Esophagus muscularis mucosa (tissue), 4 donors: ENCODE measurements around the gene NOP56. TPM values are rescaled to one million over a fixed set of nuclear protein-coding genes. Genes with fewer than 3 reads are reported as not detected.

Source experiments
- DNase-seq: peaks from one replicate; pipeline ENCODE4 v3.0.0-alpha.2; 2017; ENCODE audit errors: extremely low spot score
- H3K27ac ChIP-seq, 4 donors: fragments of 200-600 bp; sonication (generic); replicated peaks in 1 of 4; 1 replicate in 3 of 4; 2 replicates in 1 of 4; pipeline ENCODE4 v1.5.1; 2016 to 2019; ENCODE audit warnings: mild to moderate bottlenecking in 1 of 4
- H3K27me3 ChIP-seq, 4 donors: fragments of 200-600 bp; sonication (generic); one replicate each; pipeline versions ENCODE4 v1.5.1 to v1.6.0; 2016 to 2019
- H3K36me3 ChIP-seq, 4 donors: fragments of 200-600 bp; sonication (generic); one replicate each; pipeline ENCODE4 v1.5.1; 2016 to 2019
- H3K4me1 ChIP-seq, 4 donors: fragments of 200-600 bp; sonication (generic); one replicate each; pipeline ENCODE4 v1.5.1; 2016 to 2019
- H3K4me3 ChIP-seq, 4 donors: fragments of 200-600 bp; sonication (generic); 1 replicate in 2 of 4; 2 replicates in 2 of 4; pipeline ENCODE4 v1.5.1; 2016 to 2019; ENCODE audit warnings: mild to moderate bottlenecking in 4 of 4, moderate library complexity in 1 of 4
- H3K9me3 ChIP-seq, 4 donors: fragments of 200-600 bp; sonication (generic); 1 replicate in 3 of 4; 2 replicates in 1 of 4; pipeline ENCODE4 v1.5.1; 2016 to 2019
- EP300 ChIP-seq: sonication (generic); formaldehyde crosslinking; IDR thresholded peaks from one replicate; pipeline ENCODE4 v1.6.1; 2017; ENCODE audit warnings: antibody characterized with exemption
- POLR2A ChIP-seq: fragments of 450-650 bp; IDR thresholded peaks from one replicate; pipeline ENCODE4 v1.6.1; 2017; ENCODE audit warnings: antibody characterized with exemption, moderate library complexity, mild to moderate bottlenecking, low read depth
- POLR2AphosphoS5 ChIP-seq, 2 donors: sonication (generic); formaldehyde crosslinking; IDR thresholded peaks; one replicate each; pipeline ENCODE4 v1.6.1; 2017; ENCODE audit warnings: antibody characterized with exemption in 2 of 2
- WGBS: methylation state at CpG from one replicate; pipeline ENCODE4 v1.1.5; 2018; 5-methylcytosine and 5-hydroxymethylcytosine counted together
- intact Hi-C: fragments of 100-400 bp; cut with DNase I; formaldehyde crosslinking; loops from one replicate; pipeline ENCODE4 v1.15.1; 2023
- total RNA-seq, 4 donors: library from RNA; depleted of rRNA; stranded (reverse); fragments of >200 nt; gene quantifications; one replicate each; pipeline versions ENCODE4 v1.1.0 to v1.2.1, GENCODE V29; 2016
- TF ChIP-seq, protein P1 (sequence below), 3 experiments: fragments of 200-600 bp in 2 of 3; fragments of 450-650 bp in 1 of 3; sonication (generic) in 2 of 3; IDR thresholded peaks; one replicate each; pipeline ENCODE4 v1.5.1; 2017 to 2019; ENCODE audit warnings: antibody characterized with exemption in 3 of 3, mild to moderate bottlenecking in 2 of 3, moderate library complexity in 1 of 3

NOP56 gene
- total RNA-seq, 4 donors from 2014 or later = 31.6 to 96.4 (median 62.8) TPM

DNA sequence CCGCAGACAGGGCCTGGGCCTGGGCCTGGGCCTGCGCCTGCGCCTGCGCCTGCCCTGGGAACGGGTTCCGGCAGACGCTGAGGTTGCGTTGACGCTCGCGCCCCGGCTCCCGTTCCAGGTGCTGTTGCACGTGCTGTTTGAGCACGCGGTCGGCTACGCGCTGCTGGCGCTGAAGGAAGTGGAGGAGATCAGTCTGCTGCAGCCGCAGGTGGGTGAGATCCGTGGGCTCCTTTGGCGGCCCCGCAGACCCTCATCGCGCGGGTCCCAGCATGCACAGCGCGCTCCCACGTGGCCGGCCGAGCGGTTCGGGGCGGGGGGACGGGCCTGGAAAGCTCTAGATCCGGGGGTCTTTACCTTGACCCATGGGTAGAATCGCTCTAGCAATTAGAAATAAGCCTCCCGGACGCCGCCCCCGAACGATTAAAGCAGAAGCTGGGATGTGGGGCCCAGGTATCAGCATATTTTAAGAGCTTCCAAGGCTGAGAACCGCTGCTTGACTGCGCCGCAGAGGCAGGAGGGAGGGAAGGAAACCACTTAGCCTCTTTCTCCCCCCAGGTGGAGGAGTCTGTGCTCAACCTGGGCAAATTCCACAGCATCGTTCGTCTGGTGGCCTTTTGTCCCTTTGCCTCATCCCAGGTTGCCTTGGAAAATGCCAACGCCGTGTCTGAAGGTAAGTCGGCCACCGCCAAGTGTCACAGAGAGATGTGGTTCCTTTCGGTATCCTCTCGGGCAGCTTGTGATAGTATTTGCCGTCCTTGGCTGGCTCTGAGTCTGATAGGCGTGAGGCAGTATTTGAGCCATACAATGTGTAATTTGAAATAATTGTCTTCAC, 508 bp downstream of the NOP56 start:
- under 1% methylated on average over 16 of the region's 56 CpGs for WGBS
- peak overlapping the region; percentile 85 to 98 (median 92) for H3K27ac ChIP-seq
- intact Hi-C loops = loop anchor here (2.0 kb wide), 1 partner anchor 40 kb away; the partner anchor contains the start of gene EBF4

GRCh38 chr20:2653556-2654383, 1.3 kb downstream of the NOP56 start:
- no peak for TF ChIP-seq POLR2AphosphoS5 (IDR thresholded peaks at IDR 0.05)
- TF ChIP-seq, protein P1, sequence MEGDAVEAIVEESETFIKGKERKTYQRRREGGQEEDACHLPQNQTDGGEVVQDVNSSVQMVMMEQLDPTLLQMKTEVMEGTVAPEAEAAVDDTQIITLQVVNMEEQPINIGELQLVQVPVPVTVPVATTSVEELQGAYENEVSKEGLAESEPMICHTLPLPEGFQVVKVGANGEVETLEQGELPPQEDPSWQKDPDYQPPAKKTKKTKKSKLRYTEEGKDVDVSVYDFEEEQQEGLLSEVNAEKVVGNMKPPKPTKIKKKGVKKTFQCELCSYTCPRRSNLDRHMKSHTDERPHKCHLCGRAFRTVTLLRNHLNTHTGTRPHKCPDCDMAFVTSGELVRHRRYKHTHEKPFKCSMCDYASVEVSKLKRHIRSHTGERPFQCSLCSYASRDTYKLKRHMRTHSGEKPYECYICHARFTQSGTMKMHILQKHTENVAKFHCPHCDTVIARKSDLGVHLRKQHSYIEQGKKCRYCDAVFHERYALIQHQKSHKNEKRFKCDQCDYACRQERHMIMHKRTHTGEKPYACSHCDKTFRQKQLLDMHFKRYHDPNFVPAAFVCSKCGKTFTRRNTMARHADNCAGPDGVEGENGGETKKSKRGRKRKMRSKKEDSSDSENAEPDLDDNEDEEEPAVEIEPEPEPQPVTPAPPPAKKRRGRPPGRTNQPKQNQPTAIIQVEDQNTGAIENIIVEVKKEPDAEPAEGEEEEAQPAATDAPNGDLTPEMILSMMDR (IDR thresholded peaks at IDR 0.05) = no peak
- TF ChIP-seq POLR2A = no peak
- TF ChIP-seq EP300 = no peak
- intact Hi-C loops = loop anchor here (2.0 kb wide), 1 partner anchor 39 kb away; the partner anchor contains the start of gene EBF4
- Histone ChIP-seq H3K4me1 (peaks cover 16 to 33% (median 28%) of the 10 kb centered on the region in 4 donors), H3K4me3 (peak overlapping the region; percentile 87 to 92 (median 90)), H3K27me3 (no peaks in the 10 kb centered on the region), H3K9me3 (no peaks in the 10 kb centered on the region), H3K27ac (peak overlapping the region in 3 of 4 donors; percentile 85 to 98 (median 89)), H3K36me3 (peaks cover 37 to 50% (median 46%) of the 10 kb centered on the region in 4 donors)
- DNase-seq = no peak
- WGBS = 52% methylated on average over 17 of the region's 24 CpGs

More for the DNA sequence above, 508 bp downstream of the NOP56 start:
- no peaks in the 10 kb centered on the region for H3K9me3 ChIP-seq
- TF ChIP-seq POLR2A = no peak
- no peak for TF ChIP-seq POLR2AphosphoS5 (IDR thresholded peaks at IDR 0.05)
- TF ChIP-seq, protein P1 (IDR thresholded peaks at IDR 0.05) = no peak
- TF ChIP-seq EP300 = no peak
- H3K4me1 ChIP-seq = peaks cover 16 to 33% (median 28%) of the 10 kb centered on the region in 4 donors
- H3K27me3 ChIP-seq = no peaks in the 10 kb centered on the region
- H3K4me3 ChIP-seq = peak overlapping the region; percentile 87 to 92 (median 90)
- H3K36me3 ChIP-seq = peaks cover 29 to 42% (median 38%) of the 10 kb centered on the region in 4 donors
- no peak for DNase-seq

DNA sequence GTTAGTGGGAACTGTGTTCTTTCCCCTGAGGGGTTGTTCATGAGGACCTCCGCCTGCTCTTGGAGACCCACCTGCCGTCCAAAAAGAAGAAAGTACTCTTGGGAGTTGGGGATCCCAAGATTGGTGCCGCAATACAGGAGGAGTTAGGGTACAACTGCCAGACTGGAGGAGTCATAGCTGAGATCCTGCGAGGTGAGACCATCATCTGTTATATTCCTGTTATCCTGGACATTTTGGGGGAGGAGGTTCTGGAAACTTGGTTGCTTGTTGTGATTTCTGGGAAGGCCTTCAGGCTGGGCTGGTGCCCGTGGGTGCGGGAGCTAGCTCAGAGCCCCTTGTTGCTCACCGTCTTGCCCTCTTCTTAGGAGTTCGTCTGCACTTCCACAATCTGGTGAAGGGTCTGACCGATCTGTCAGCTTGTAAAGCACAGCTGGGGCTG, 2.0 kb downstream of the NOP56 start:
- DNase-seq = no peak
- peaks cover 44 to 56% (median 52%) of the 10 kb centered on the region in 4 donors for H3K36me3 ChIP-seq
- intact Hi-C loops = no loop called here
- peak overlapping the region in 1 of 4 donors; percentile 92 for H3K4me3 ChIP-seq
- TF ChIP-seq POLR2AphosphoS5 (IDR thresholded peaks at IDR 0.05) (no peak), POLR2A (no peak), EP300 (no peak)
- TF ChIP-seq, protein P1 (IDR thresholded peaks at IDR 0.05) = no peak
- no peak overlapping the region for H3K27ac ChIP-seq
- 83% methylated on average over 8 of the region's 9 CpGs for WGBS
- no peaks in the 10 kb centered on the region for H3K27me3 ChIP-seq
- H3K4me1 ChIP-seq = peaks cover 16 to 33% (median 28%) of the 10 kb centered on the region in 4 donors
- H3K9me3 ChIP-seq = no peaks in the 10 kb centered on the region

GRCh38 chr20:2654831-2655230, 2.4 kb downstream of the NOP56 start:
- Histone ChIP-seq H3K27ac (no peak overlapping the region), H3K9me3 (no peaks in the 10 kb centered on the region), H3K27me3 (no peaks in the 10 kb centered on the region), H3K36me3 (peaks cover 48 to 61% (median 56%) of the 10 kb centered on the region in 4 donors), H3K4me3 (no peak overlapping the region), H3K4me1 (peaks cover 16 to 33% (median 28%) of the 10 kb centered on the region in 4 donors)
- WGBS = 89% methylated on average over 3 of the region's 3 CpGs
- no peak for DNase-seq
- intact Hi-C loops = no loop called here
- TF ChIP-seq EP300 (no peak), POLR2AphosphoS5 (IDR thresholded peaks at IDR 0.05) (no peak), POLR2A (no peak)
- TF ChIP-seq, protein P1 (IDR thresholded peaks at IDR 0.05) = no peak
